Kidney (tissue), 14 donors: Measurements from ENCODE around the gene ITPK1. TPM values are rescaled to one million over a fixed set of nuclear protein-coding genes. Genes with fewer than 3 reads are reported as not detected.

Experiments used
- DNase-seq, 5 donors: peaks; one replicate each; pipeline ENCODE4 v3.0.0-alpha.2; 2013 to 2020
- FAIRE-seq: peaks from 2 replicates; lab custom pipeline; 2012; peaks lifted over from hg19 to GRCh38; lab: Jason Lieb, UNC
- H3K27ac ChIP-seq, 2 donors: one replicate each; pipeline ENCODE4 v1.7.0; 2013; ENCODE audit warnings: low read depth in 2 of 2, low read length in 2 of 2, inconsistent platforms in 1 of 2
- H3K27me3 ChIP-seq: one replicate; pipeline ENCODE4 v1.7.1; 2013; ENCODE audit warnings: low read length, inconsistent platforms; ENCODE audit not compliant: control insufficient read depth, insufficient read depth
- H3K36me3 ChIP-seq, 3 donors: one replicate each; pipeline versions ENCODE4 v1.7.0 to v1.7.1; 2013; ENCODE audit warnings: low read length in 3 of 3, control low read depth in 1 of 3, inconsistent platforms in 1 of 3; ENCODE audit not compliant: insufficient read depth in 3 of 3, control insufficient read depth in 2 of 3
- H3K4me1 ChIP-seq, 3 donors: one replicate each; pipeline versions ENCODE4 v1.7.0 to v1.7.1; 2013; ENCODE audit warnings: low read length in 3 of 3, inconsistent platforms in 1 of 3, low read depth in 1 of 3; ENCODE audit not compliant: control insufficient read depth in 2 of 3, insufficient read depth in 2 of 3
- H3K4me3 ChIP-seq, 3 donors: one replicate each; pipeline versions ENCODE4 v1.7.0 to v1.8.1; 2013; ENCODE audit warnings: low read length in 3 of 3, control low read depth in 1 of 3, inconsistent platforms in 1 of 3
- H3K9ac ChIP-seq, 3 donors: one replicate each; pipeline versions ENCODE4 v1.7.0 to v1.7.1; 2013; ENCODE audit warnings: low read length in 3 of 3, control low read depth in 1 of 3, inconsistent platforms in 1 of 3
- H3K9me3 ChIP-seq, 3 donors: one replicate each; pipeline versions ENCODE4 v1.7.0 to v1.7.1; 2013; ENCODE audit warnings: low read length in 3 of 3, control low read depth in 1 of 3, inconsistent platforms in 1 of 3; ENCODE audit not compliant: control insufficient read depth in 2 of 3, insufficient read depth in 1 of 3
- intact Hi-C: fragments of 100-400 bp; cut with DNase I; formaldehyde crosslinking; loops from one replicate; pipeline ENCODE4 v1.11.1; 2022
- polyA plus RNA-seq: library from polyadenylated mRNA; stranded (reverse); fragments of 350-450 nt; fragmentation: Illumina TruSeq; extraction: RNeasy Lipid Tissue Mini Kit (QIAGEN cat#74804); gene quantifications from one replicate; pipeline ENCODE4 v1.2.3, GENCODE V29; 2014; ENCODE audit warnings: low read depth, low replicate concordance; ENCODE audit not compliant: insufficient read depth
- total RNA-seq: library from RNA; stranded (reverse); fragmentation: NEBNext Ultra II Directional; extraction: Animal tissue kit (Norgen Biotek cat#: 25700); gene quantifications from one replicate; pipeline ENCODE4 v1.2.1, GENCODE V29; 2021
- TF ChIP-seq, protein P1 (sequence below): IDR thresholded peaks from 3 replicates; pipeline ENCODE4 v1.5.1; 2012; ENCODE audit warnings: mild to moderate bottlenecking, moderate library complexity, borderline replicate concordance; ENCODE audit not compliant: insufficient read depth; ENCODE audit errors: extremely low read depth
- donor health status: control.
- donor health status: control.
- donor health status: control.
- donor health status: control.
- donor health status: control.
- donor health status: DM: yes; HTN: yes; CAD: no.
- donor health status: Normal renal cell carcinoma (clear cell type).

ITPK1 gene
- total and polyA plus RNA-seq, 2 donors from 2014 or later: 43.6 to 92.0 TPM

DNA sequence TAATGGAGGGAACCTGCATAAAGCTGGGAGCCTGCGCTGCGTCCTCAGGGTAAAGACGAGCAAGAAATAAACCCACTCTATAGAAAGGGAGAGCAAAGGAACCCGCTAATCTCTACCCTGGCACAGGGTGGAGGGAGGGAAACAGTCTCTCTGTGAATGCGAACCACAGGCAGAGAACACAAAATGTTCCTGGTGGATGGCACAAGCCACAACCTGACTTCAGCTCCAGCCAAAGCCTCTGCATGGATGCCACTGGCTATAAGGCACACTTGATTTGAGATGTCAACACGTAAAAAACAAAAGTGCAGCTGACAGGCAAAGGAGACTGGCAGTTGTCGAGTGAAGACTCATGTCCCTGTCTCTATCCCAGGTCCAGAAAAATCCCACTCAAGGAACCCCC lies 160.3 kb downstream of the ITPK1 start:
- no peak overlapping the region for H3K9ac ChIP-seq
- intact Hi-C loops: loop anchor here (10.0 kb wide), 1 partner anchor 179 kb away; no protein-coding TSS in a partner anchor
- peak in 1 of 5 donors; percentile 10 for DNase-seq
- H3K27me3 ChIP-seq: no peaks in the 10 kb centered on the region
- H3K9me3 ChIP-seq: no peaks in the 10 kb centered on the region
- peaks cover 0 to 2% (median 0%) of the 10 kb centered on the region in 3 donors for H3K4me1 ChIP-seq
- H3K4me3 ChIP-seq: no peak overlapping the region
- TF ChIP-seq, protein P1, sequence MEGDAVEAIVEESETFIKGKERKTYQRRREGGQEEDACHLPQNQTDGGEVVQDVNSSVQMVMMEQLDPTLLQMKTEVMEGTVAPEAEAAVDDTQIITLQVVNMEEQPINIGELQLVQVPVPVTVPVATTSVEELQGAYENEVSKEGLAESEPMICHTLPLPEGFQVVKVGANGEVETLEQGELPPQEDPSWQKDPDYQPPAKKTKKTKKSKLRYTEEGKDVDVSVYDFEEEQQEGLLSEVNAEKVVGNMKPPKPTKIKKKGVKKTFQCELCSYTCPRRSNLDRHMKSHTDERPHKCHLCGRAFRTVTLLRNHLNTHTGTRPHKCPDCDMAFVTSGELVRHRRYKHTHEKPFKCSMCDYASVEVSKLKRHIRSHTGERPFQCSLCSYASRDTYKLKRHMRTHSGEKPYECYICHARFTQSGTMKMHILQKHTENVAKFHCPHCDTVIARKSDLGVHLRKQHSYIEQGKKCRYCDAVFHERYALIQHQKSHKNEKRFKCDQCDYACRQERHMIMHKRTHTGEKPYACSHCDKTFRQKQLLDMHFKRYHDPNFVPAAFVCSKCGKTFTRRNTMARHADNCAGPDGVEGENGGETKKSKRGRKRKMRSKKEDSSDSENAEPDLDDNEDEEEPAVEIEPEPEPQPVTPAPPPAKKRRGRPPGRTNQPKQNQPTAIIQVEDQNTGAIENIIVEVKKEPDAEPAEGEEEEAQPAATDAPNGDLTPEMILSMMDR: no peak
- FAIRE-seq: no peak
- H3K27ac ChIP-seq: no peak overlapping the region
- H3K36me3 ChIP-seq: peaks cover 0 to 33% (median 27%) of the 10 kb centered on the region in 3 donors

DNA sequence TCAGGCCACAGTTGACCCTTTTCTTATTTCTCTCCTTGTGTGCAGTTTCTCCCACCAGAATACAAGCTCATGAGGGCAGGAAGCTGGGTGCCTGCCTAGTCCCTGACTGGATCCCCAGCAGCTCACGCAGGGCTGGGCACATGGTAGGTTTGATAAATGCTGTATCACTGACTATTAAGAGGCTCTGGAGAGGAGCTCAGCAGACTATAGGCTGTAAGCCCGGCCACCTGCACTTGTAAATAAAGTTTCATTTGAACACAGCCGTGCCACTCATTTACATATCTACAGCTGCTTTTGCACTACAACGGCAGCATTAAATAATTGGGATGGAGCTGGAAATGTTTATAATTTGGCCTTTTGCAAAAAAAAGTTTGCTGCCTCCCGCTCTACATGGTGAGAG lies 160.8 kb downstream of the ITPK1 start:
- intact Hi-C loops: loop anchor here (10.0 kb wide), 1 partner anchor 180 kb away; no protein-coding TSS in a partner anchor
- Histone ChIP-seq H3K27ac (no peak overlapping the region), H3K27me3 (no peaks in the 10 kb centered on the region), H3K4me1 (peaks cover 0 to 2% (median 0%) of the 10 kb centered on the region in 3 donors), H3K9me3 (no peaks in the 10 kb centered on the region), H3K9ac (no peak overlapping the region), H3K36me3 (peaks cover 0 to 38% (median 27%) of the 10 kb centered on the region in 3 donors), H3K4me3 (no peak overlapping the region)
- FAIRE-seq (no peak), DNase-seq (peak in 1 of 5 donors; percentile 25)
- TF ChIP-seq, protein P1: no peak

DNA sequence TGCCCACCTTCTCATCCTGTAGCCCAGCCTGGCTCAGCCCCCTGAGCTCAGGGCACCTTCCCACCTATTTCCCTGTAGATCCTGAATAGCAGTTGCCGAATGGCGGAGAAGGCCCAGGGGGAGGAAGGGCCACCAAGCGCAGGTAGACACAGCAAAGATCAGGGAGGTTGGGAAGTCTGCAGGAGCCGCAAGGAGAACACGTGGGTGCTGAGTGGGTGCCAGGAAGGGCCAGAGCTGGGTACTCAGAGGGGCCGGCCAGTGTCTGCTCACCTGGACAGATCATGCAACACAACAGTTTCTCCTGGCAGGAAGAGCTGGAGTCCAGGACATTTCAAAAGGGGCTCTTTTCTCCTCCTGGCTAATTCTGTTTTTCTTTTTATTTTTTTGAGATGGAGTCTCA lies 162.2 kb downstream of the ITPK1 start:
- peak in 1 of 5 donors; percentile 43 for DNase-seq
- no peak overlapping the region for H3K4me3 ChIP-seq
- FAIRE-seq: no peak
- TF ChIP-seq, protein P1: no peak
- intact Hi-C loops: loop anchor here (10.0 kb wide), 1 partner anchor 181 kb away; no protein-coding TSS in a partner anchor
- H3K36me3 ChIP-seq: peaks cover 0 to 40% (median 27%) of the 10 kb centered on the region in 3 donors
- no peaks in the 10 kb centered on the region for H3K9me3 ChIP-seq
- H3K27ac ChIP-seq: no peak overlapping the region
- peaks cover 0 to 2% (median 0%) of the 10 kb centered on the region in 3 donors for H3K4me1 ChIP-seq
- H3K9ac ChIP-seq: no peak overlapping the region
- no peaks in the 10 kb centered on the region for H3K27me3 ChIP-seq
